DMS114 treated with DMSO at 0.1 percent for 48 hours (cell line): ENCODE results near the gene SMIM29.
A peak's percentile ranks its signal among the peaks of the same experiment; 100 is the strongest.

Experiments used
- DNase-seq: peaks from one replicate; lab custom pipeline; 2025; ENCODE audit not compliant: unreplicated experiment; lab: John Stamatoyannopoulos, UW

Gene SMIM29

DNA sequence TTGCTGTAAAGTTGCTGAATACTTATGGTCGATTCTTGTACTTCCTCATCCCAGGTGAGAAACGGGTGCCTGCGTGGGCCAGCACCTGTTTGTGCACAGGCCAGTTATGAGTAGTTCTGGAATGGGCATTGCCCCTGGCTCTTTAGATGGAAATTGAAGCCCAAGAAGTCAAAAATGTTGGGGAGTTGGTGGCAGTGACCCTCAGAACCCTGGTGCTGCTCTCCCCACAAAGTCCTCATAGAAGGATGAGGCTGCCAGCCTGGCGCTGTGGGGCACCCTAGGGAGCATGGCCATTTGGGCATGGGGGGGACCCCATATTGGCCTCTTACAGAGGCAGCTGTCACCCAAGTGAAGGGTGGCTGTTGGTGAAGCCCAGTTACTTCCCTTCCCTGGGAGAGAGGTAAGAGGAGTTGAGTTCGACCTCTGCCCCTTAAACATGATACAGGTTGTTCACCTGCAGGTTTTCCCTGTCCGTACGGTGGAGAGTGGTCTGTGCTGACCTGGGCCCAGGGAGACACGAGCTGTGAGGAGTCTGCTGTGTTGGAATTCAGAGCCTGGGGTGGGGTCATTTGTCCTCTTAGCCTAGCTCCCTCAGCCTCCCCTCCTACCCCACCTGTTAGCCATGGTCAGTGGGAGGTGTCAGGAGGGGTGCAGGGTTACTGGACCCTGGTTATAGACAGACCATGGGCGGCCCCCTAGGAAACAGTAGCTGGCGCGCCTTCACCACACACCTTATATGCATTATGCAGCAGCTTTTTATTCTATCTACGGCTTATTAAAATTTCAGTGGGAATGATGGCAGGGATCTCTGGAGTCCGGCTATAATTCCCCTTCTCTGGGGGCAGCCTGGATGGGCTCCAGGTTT, 7.2 kb downstream of the SMIM29 start:
- no peak for DNase-seq

GRCh38 chr6:34240329-34241248, 8.2 kb downstream of the SMIM29 start:
- DNase-seq = no peak

- no peak for DNase-seq
These were observed 8.9 kb downstream of the SMIM29 start for GRCh38 chr6:34239893-34240292.

- no peak for DNase-seq
These were observed 9.3 kb downstream of the SMIM29 start for GRCh38 chr6:34239500-34239825.

- no peak for DNase-seq
These were observed 10.0 kb downstream of the SMIM29 start for GRCh38 chr6:34238585-34239499.

DNA sequence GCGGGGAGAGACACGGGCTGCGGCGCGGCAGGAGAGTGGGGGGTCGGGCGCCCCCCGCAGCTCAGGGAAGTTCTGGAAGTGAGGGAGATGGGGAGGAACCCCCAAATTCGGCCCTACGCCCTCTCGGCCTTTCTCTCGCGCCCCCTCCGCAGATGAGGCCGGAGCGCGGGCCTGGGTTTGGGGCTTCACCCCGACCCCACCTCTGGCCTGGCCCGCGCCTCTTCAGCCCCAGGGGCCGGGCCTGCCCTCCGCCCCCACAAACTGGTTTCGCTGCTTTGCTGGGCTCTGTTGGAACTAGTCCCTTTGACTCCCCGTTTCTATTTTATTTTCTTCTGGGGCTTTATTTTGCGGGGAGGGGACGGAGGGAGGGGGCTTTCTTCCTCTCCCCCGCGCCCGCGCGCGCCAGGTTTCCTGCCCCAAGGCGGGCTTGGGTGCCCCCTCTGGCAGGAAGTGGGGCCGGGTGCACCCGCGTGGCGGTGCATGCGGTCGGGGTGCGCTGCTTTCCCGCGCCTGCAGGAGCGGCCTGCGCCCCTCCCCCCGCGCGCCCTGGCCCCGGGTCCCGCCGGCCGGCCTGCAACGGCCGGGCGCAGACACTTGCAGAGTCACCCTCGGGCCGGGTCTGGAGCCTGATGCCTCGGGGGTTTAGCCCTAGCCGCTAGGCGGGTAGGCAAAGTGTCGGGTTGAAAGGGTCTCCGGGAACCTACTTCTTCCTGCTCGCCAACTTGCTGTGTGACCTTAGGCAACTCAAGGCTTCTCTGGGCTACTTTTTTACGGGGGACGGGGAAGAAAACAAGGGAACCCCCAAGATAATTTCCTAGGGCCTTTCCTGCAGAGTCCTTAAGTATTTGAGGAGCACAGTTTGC, 10.9 kb downstream of the SMIM29 start:
- peak; percentile 30 for DNase-seq

GRCh38 chr6:34237316-34237721, 11.5 kb downstream of the SMIM29 start:
- no peak for DNase-seq

GRCh38 chr6:34236443-34237315, 12.1 kb downstream of the SMIM29 start, which contains the start of gene HMGA1:
Gene HMGA1, plus strand, starts transcription at chr6:34236873. Its CDS starts 3,908 bp downstream, at chr6:34240781.
- peak; percentile 64 for DNase-seq

DNA sequence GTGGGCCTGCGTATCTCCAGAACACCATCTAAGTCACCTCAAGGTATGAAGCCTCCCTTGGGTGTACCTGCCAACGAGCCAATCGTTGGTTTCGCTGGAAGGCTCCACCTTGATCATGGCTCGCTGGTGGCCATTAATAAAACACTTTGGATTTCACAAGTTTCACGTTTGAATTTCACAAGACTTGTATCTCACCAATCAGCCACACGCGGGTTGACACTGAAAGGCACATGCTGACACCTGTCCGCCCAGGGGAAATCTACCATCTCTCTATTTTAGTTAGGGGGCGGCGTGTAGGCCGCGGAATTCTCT, 12.7 kb downstream of the SMIM29 start:
- DNase-seq = no peak

GRCh38 chr6:34235307-34236130, 13.3 kb downstream of the SMIM29 start:
- DNase-seq = no peak

DNA sequence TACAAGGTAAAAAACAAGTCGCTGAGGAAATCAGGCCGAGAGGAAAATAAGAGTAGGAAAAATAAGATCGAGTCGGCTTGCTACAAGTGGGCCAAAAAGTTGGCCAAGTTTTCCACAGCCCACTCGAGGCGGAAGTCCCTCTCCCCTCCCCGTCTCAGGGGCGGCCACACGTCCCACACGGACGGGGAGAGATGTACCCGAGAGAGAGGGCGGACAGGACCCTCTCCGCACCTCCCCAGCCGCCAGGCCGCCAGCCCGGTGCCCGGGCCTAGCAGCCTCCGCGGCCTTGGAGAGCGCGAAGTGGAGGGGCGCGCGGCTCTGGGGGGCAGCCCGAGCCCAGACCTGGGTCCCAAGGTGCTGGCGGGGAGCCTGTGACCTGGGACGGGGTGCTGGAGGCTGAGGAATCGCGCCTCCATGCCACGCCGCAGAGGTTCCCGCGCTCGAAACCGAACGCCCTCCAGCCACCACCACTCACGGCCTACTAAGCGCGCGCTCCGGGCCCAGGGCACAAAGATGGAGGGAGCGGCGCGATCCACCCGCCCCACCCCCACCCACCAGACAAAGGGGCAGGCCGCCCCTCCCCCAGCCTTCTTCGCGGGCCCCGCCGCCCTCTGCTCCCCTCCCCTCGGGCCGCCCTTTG, 14.0 kb downstream of the SMIM29 start:
- no peak for DNase-seq

GRCh38 chr6:34233867-34234266, 14.9 kb downstream of the SMIM29 start:
- no peak for DNase-seq

DNA sequence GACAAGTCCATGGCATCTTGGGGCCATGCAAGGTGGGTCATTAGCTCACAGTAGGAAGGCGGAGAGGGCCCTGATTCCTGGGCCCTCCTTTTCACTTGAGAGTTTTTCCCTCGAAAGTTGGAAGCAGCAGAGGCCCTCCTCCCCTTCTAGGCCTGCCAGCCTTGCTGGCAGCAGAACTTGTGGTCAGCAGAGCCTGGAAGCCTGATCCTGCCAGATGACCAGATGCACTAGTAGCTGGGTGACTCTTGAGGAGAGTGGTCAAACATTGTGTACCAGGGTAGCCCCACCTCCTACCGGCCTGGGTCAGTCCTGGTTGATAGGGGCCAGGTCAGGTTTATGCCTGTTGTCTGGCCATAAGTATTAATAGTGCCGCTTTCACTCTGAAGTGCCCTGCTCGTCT, 15.9 kb downstream of the SMIM29 start:
- DNase-seq = no peak

GRCh38 chr6:34231566-34232336, 17.1 kb downstream of the SMIM29 start:
- no peak for DNase-seq

- DNase-seq = no peak
These were observed 18.0 kb downstream of the SMIM29 start for GRCh38 chr6:34230653-34231371.

DNA sequence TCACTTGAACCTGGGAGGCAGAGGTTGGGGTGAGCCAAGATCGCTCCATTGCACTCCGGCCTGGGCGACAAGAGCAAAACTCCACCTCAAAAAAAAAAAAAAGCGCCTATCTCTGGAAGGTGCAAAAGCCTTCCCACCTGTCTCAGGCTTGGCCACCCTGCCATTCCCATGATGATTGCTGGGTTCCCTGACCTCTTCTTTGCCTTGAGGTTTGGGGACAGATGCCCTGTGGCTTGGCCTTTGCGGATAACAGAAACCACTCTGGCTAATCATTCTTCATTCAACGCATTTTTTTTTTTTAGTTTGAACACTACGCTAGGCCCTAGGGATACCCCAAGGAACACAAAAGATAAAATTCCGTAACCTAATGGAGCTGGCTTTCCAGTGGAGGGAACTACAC, 18.9 kb downstream of the SMIM29 start:
- no peak for DNase-seq
